ENCODE measurements around the gene CAPNS1. TPM values are rescaled to one million over a fixed set of nuclear protein-coding genes. Genes with fewer than 3 reads are reported as not detected.

The CAPNS1 gene
- total and polyA plus RNA-seq, 11 donors: 272 to 1,083 (median 861) TPM

DNA sequence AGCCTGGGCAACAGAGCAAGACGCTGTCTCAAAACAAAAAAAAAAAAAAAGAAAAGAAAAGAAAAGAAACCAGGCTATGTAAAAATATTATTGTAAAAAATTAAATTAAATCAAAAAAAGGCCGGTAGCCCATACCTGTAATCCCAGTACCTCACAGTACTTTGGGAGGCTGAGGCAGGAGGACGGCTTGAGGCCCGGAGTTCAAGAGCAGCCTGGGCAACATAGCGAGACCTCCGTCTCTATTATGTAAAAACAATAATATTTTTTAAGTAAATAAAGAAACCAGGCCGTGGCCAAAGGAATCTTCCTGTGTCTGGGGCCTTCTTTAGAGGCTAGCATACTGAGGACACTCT lies 770 bp upstream of the CAPNS1 start:
- H3K36me3 ChIP-seq: peaks cover 0 to 24% (median 23%) of the 10 kb centered on the region in 9 donors
- H3K9me3 ChIP-seq: no peaks in the 10 kb centered on the region
- intact Hi-C loops (cut with DNase I): loop anchor here in 3 of 10 donors (1.0 kb wide), 2 partner anchors 11 to 13 kb away; partner anchors contain the start of gene COX7A1 (in 1 of the 3)
- peaks cover 0 to 30% (median 16%) of the 10 kb centered on the region in 12 donors for H3K4me1 ChIP-seq
- TF ChIP-seq POLR2A (IDR thresholded peaks at IDR 0.05): no peak
- TF ChIP-seq, protein P1, sequence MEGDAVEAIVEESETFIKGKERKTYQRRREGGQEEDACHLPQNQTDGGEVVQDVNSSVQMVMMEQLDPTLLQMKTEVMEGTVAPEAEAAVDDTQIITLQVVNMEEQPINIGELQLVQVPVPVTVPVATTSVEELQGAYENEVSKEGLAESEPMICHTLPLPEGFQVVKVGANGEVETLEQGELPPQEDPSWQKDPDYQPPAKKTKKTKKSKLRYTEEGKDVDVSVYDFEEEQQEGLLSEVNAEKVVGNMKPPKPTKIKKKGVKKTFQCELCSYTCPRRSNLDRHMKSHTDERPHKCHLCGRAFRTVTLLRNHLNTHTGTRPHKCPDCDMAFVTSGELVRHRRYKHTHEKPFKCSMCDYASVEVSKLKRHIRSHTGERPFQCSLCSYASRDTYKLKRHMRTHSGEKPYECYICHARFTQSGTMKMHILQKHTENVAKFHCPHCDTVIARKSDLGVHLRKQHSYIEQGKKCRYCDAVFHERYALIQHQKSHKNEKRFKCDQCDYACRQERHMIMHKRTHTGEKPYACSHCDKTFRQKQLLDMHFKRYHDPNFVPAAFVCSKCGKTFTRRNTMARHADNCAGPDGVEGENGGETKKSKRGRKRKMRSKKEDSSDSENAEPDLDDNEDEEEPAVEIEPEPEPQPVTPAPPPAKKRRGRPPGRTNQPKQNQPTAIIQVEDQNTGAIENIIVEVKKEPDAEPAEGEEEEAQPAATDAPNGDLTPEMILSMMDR (IDR thresholded peaks at IDR 0.05): no peak
- H3K4me3 ChIP-seq: peak overlapping the region; percentile 80 to 100 (median 95)
- ATAC-seq (no peak), DNase-seq (no peak)
- peak overlapping the region; percentile 93 to 100 (median 99) for H3K27ac ChIP-seq
- 65 to 73% (median 69%) methylated on average over 7 of the region's 7 CpGs for WGBS, 4 donors
- H3K27me3 ChIP-seq: no peaks in the 10 kb centered on the region

DNA sequence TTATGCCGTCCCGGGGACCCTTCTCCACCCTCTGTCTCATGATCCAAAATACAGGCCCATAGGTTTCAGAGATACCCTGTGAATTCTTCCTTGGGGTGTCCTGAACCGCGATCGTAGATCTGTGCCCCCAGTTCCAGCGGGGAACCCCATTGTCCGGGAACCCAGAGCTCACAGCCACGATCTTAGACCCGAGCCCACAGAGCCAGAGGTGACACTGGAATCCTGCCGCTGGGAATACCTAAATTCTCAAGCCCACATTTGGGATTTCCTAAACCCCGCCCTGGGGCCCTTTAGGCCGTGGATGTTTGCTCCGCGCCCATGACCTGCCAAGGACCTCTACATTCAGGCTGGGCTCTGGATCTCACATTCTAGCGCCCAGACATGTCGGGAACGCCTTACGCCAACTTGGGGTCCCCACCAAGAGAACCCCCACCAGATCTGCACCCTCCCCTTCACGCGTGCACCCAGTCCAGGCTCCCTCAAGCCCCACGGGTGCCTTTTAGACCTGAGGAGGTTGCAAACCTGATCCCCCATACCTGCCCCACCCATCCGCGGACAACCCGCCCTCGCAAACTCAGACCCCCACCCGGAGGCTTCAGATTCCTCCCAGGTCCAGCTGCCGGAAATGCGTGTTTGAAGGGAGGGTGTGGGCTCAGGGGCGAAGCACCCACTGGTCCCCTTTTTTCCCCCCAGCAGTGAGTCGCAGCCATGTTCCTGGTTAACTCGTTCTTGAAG lies 605 bp downstream of the CAPNS1 start:
- intact Hi-C loops (cut with DNase I): loop anchor here in 4 of 10 donors (1.0 to 10.0 kb wide), 4 partner anchors 12 to 386 kb away; partner anchors contain the start of genes COX7A1 (in 3 of the 4), HSPB6 (in 1 of the 4) and PROSER3 (in 1 of the 4)
- WGBS, 4 donors: 0 to 1% (median 0%) methylated on average over 26 to 31 of the region's 31 CpGs

DNA sequence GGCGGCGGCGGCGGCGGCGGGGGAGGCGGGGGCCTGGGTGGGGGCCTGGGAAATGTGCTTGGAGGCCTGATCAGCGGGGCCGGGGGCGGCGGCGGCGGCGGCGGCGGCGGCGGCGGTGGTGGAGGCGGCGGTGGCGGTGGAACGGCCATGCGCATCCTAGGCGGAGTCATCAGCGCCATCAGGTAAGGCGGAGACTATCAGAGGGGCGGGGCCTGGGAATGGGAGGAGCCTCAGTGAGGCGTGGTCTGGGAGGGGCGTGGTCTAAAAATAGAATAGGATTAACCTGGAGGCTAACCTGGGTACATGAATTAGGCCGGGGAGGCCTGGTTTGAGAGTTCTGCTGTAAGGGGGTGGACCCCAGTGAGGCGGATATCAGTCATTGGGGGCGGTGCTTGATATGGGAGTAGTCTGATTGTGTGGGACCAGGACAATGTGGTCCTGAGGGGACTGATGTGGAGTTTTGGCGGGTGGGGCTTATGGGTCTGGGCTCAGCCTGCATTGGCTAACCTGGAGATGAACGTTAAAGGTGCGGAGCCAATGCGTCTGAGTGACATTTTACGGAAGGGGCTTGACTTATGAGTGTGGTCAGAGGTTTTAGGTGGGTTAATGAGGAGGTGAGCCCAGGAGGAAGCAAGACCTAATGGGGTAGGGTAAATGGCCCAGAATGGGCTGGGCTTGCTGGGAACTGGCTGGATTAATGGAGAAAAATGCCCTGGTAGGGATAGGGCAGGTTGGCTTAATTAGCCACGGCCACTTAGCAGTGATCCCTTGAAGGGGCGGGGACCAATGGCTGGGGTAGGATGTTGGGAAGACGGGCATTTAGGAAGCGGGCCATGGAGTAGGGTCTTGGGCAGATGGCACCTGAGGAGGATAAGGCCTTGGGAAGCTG lies 1.4 kb downstream of the CAPNS1 start:
- TF ChIP-seq, protein P1 (IDR thresholded peaks at IDR 0.05): no peak
- peak; percentile 27 to 79 for TF ChIP-seq POLR2A (IDR thresholded peaks at IDR 0.05)
- H3K4me1 ChIP-seq: peaks cover 0 to 27% (median 16%) of the 10 kb centered on the region in 12 donors
- H3K27me3 ChIP-seq: no peaks in the 10 kb centered on the region
- 20 to 23% (median 21%) methylated on average over 35 to 42 of the region's 42 CpGs for WGBS, 4 donors
- ATAC-seq (peak; percentile 59 to 81 (median 77)), DNase-seq (peak; percentile 84 to 93 (median 90))
- H3K27ac ChIP-seq: peak overlapping the region; percentile 93 to 100 (median 99)
- peak overlapping the region; percentile 80 to 100 (median 95) for H3K4me3 ChIP-seq
- intact Hi-C loops (cut with DNase I): loop anchor here in 1 of 10 donors (10.0 kb wide), 1 partner anchor 386 kb away; the partner anchor contains the start of genes HSPB6 and PROSER3
- peaks cover 0 to 46% (median 44%) of the 10 kb centered on the region in 9 donors for H3K36me3 ChIP-seq
- H3K9me3 ChIP-seq: no peaks in the 10 kb centered on the region

More for the DNA sequence above, 605 bp downstream of the CAPNS1 start:
- TF ChIP-seq POLR2A (IDR thresholded peaks at IDR 0.05): no peak
- TF ChIP-seq, protein P1 (IDR thresholded peaks at IDR 0.05): no peak
- Histone ChIP-seq H3K4me1 (peaks cover 0 to 30% (median 16%) of the 10 kb centered on the region in 12 donors), H3K27ac (peak overlapping the region; percentile 93 to 100 (median 99)), H3K4me3 (peak overlapping the region; percentile 80 to 100 (median 95)), H3K27me3 (no peaks in the 10 kb centered on the region), H3K9me3 (no peaks in the 10 kb centered on the region), H3K36me3 (peaks cover 0 to 37% (median 36%) of the 10 kb centered on the region in 9 donors)
- ATAC-seq (peak in 3 of 4 donors; percentile 4 to 31 (median 9)), DNase-seq (peak in 4 of 5 donors; percentile 58 to 75 (median 68))
